Loucy (cell line): ENCODE data around the gene DQX1.

Experiments used
- H2AFZ ChIP-seq: fragments of 200-600 bp; sonication (generic); 2 replicates; pipeline ENCODE4 v1.6.0; 2016; ENCODE audit warnings: antibody characterized with exemption, mild to moderate bottlenecking, low read length, moderate library complexity
- H3F3A ChIP-seq: fragments of 200-600 bp; 2 replicates; pipeline ENCODE4 v1.6.0; 2016; ENCODE audit warnings: antibody characterized with exemption, low read depth, mild to moderate bottlenecking
- H3K27me3 ChIP-seq: fragments of 200-600 bp; sonication (generic); 2 replicates; pipeline ENCODE4 v1.6.1; 2014; ENCODE audit warnings: low read length, mild to moderate bottlenecking; ENCODE audit not compliant: insufficient read depth, poor library complexity, severe bottlenecking
- H3K36me3 ChIP-seq: fragments of 200-600 bp; sonication (generic); 2 replicates; pipeline ENCODE4 v1.6.1; 2016; ENCODE audit warnings: low read length; ENCODE audit not compliant: insufficient read depth
- H3K4me1 ChIP-seq: fragments of 200-600 bp; sonication (generic); 2 replicates; pipeline ENCODE4 v1.5.1; 2014; ENCODE audit warnings: low read length, mild to moderate bottlenecking; ENCODE audit not compliant: insufficient read depth, poor library complexity, severe bottlenecking
- H3K4me2 ChIP-seq: fragments of 200-600 bp; sonication (generic); 2 replicates; pipeline ENCODE4 v1.6.0; 2014; ENCODE audit warnings: antibody characterized with exemption, low read length, low read depth, mild to moderate bottlenecking; ENCODE audit not compliant: poor library complexity, severe bottlenecking
- H3K4me3 ChIP-seq: fragments of 200-600 bp; sonication (generic); 2 replicates; pipeline ENCODE4 v1.5.1; 2014; ENCODE audit warnings: low read length, mild to moderate bottlenecking, mixed read lengths; ENCODE audit not compliant: poor library complexity, severe bottlenecking
- H3K79me2 ChIP-seq: fragments of 200-600 bp; sonication (generic); 2 replicates; pipeline ENCODE4 v1.6.1; 2014; ENCODE audit warnings: low read length; ENCODE audit not compliant: insufficient read depth
- H3K9ac ChIP-seq: fragments of 200-600 bp; sonication (generic); 2 replicates; pipeline ENCODE4 v1.6.0; 2014; ENCODE audit warnings: mild to moderate bottlenecking, low read depth, low read length, moderate library complexity; ENCODE audit not compliant: poor library complexity, severe bottlenecking
- H3K9me2 ChIP-seq: fragments of 200-600 bp; sonication (generic); replicated peaks from 2 replicates; pipeline ENCODE4 v1.6.1; 2016; ENCODE audit warnings: low read depth, low read length, mixed read lengths
- H3K9me3 ChIP-seq: fragments of 200-600 bp; sonication (generic); 2 replicates; pipeline ENCODE4 v1.6.1; 2014; ENCODE audit warnings: mild to moderate bottlenecking, antibody characterized with exemption, low read length, low read depth; ENCODE audit not compliant: insufficient read depth
- H4K20me1 ChIP-seq: fragments of 200-600 bp; sonication (generic); 2 replicates; pipeline ENCODE4 v1.6.0; 2014; ENCODE audit warnings: antibody characterized with exemption, low read length, mild to moderate bottlenecking; ENCODE audit not compliant: insufficient read depth, poor library complexity, severe bottlenecking
- EZH2phosphoT487 ChIP-seq: fragments of 200-600 bp; IDR thresholded peaks from 2 replicates; pipeline ENCODE4 v1.6.1; 2018; ENCODE audit warnings: antibody characterized with exemption, mild to moderate bottlenecking, moderate library complexity, borderline replicate concordance
- TF ChIP-seq, protein P1 (sequence below): fragments of 200-600 bp; sonication (generic); conservative IDR thresholded peaks from 2 replicates; pipeline ENCODE4 v1.5.1; 2014; ENCODE audit warnings: mild to moderate bottlenecking, antibody characterized with exemption, low read length

Gene DQX1

DNA sequence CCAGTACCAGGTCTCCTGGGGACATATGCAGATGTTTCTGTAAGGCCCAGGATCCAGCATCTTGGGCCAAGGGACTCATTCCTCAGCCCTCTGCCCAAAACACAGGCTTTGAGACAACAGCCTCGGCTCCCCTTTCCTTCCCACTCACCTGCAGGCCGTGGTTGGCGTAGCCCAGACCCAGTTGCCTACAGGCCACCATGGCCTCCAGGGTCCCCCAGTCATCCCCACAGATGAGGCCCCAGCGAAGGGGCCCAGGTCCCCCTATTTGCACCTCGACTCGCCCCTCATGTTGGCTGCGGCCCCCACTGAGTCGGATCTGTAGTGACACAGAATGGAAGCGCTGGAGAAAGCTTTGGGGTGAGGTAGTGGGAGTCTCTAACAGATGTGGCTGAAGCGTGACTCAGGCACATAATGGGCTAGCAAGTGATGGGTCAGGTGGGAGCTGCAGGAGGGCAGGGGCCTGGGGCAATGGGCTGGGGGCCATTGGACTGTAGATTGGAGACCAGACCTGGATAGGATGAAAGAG, 9.5 kb upstream of the DQX1 start:
- Histone ChIP-seq H3K9ac (no peak overlapping the region), H4K20me1 (peaks cover 4% of the 10 kb centered on the region), H3K36me3 (peaks cover 3% of the 10 kb centered on the region; the same call in 1 of the 2 replicates), H3K4me1 (peaks cover 16% of the 10 kb centered on the region), H3K4me3 (no peak overlapping the region), H3F3A (no peaks in the 10 kb centered on the region), H3K4me2 (no peak overlapping the region), H3K9me3 (no peaks in the 10 kb centered on the region), H2AFZ (no peak overlapping the region), H3K9me2 (no peaks in the 10 kb centered on the region), H3K27me3 (no peaks in the 10 kb centered on the region), H3K79me2 (peaks cover 16% of the 10 kb centered on the region)
- TF ChIP-seq EZH2phosphoT487, result no peak
- TF ChIP-seq, protein P1, sequence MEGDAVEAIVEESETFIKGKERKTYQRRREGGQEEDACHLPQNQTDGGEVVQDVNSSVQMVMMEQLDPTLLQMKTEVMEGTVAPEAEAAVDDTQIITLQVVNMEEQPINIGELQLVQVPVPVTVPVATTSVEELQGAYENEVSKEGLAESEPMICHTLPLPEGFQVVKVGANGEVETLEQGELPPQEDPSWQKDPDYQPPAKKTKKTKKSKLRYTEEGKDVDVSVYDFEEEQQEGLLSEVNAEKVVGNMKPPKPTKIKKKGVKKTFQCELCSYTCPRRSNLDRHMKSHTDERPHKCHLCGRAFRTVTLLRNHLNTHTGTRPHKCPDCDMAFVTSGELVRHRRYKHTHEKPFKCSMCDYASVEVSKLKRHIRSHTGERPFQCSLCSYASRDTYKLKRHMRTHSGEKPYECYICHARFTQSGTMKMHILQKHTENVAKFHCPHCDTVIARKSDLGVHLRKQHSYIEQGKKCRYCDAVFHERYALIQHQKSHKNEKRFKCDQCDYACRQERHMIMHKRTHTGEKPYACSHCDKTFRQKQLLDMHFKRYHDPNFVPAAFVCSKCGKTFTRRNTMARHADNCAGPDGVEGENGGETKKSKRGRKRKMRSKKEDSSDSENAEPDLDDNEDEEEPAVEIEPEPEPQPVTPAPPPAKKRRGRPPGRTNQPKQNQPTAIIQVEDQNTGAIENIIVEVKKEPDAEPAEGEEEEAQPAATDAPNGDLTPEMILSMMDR, result no peak

DNA sequence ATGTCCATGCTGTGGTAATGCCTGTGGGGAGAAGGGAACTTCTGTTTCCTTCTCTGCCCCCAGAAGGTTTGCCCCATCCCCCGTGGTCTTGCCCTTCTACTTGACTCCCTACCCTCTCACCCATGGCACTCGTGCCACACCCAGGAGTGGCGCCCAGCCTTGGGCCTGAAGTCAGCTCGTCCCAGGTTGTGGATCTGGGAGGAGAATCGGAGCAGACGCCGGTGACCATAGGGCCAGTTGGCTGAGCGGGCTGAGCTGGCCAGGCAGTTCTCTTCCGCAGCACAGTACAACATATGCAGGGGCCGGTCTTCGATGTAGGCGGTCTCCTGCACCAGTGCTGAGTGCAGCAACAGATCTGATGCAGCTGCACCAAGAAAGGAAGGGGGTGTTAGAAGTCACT, 8.4 kb upstream of the DQX1 start:
- TF ChIP-seq EZH2phosphoT487, result no peak
- TF ChIP-seq, protein P1, result no peak
- no peak overlapping the region for H3K4me2 ChIP-seq
- no peak overlapping the region for H2AFZ ChIP-seq
- H3K4me1 ChIP-seq, result peaks cover 16% of the 10 kb centered on the region
- H3K79me2 ChIP-seq, result peaks cover 24% of the 10 kb centered on the region
- H3K9me2 ChIP-seq, result no peaks in the 10 kb centered on the region
- peaks cover 4% of the 10 kb centered on the region for H4K20me1 ChIP-seq
- H3K36me3 ChIP-seq, result peaks cover 3% of the 10 kb centered on the region; the same call in 1 of the 2 replicates
- no peaks in the 10 kb centered on the region for H3F3A ChIP-seq
- no peak overlapping the region for H3K4me3 ChIP-seq
- H3K27me3 ChIP-seq, result peaks cover 4% of the 10 kb centered on the region
- no peak overlapping the region for H3K9ac ChIP-seq
- no peaks in the 10 kb centered on the region for H3K9me3 ChIP-seq

DNA sequence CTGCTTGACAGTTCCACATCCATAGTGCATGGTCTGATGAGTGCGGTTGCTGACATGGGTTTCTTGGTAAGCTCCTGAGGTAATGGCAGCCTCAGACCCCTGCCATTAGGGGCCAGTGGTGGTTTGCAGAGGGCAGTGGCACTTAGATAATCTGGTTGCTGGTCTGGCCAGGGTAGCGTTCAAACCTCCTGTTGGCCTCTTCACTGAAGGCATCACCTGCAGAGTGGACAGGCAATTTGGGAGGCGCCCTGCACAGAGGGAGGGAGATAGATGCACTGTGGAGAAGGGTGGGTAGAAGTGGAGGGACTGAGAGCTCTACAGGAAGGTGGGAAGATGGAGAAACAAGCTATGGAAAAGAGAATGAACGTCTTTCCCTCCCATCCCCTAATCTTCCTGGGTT, 7.4 kb upstream of the DQX1 start:
- no peaks in the 10 kb centered on the region for H3K9me2 ChIP-seq
- TF ChIP-seq, protein P1, result no peak
- TF ChIP-seq EZH2phosphoT487, result no peak
- no peak overlapping the region for H3K4me2 ChIP-seq
- H3K4me3 ChIP-seq, result no peak overlapping the region
- H3K9me3 ChIP-seq, result no peaks in the 10 kb centered on the region
- no peaks in the 10 kb centered on the region for H3F3A ChIP-seq
- peaks cover 34% of the 10 kb centered on the region for H3K79me2 ChIP-seq
- H3K9ac ChIP-seq, result no peak overlapping the region
- H4K20me1 ChIP-seq, result peaks cover 11% of the 10 kb centered on the region
- H3K4me1 ChIP-seq, result peaks cover 18% of the 10 kb centered on the region
- peaks cover 3% of the 10 kb centered on the region; the same call in 1 of the 2 replicates for H3K36me3 ChIP-seq
- no peak overlapping the region for H2AFZ ChIP-seq
- peaks cover 4% of the 10 kb centered on the region for H3K27me3 ChIP-seq
